ENCODE data around the gene FBXL14. TPM values are rescaled to one million over a fixed set of nuclear protein-coding genes. Genes with fewer than 3 reads are reported as not detected.

FBXL14 gene
- total and polyA plus RNA-seq, 9 of the 15 experiments (the other 6 are each of a cell fraction or from before 2014, with no cell fraction given) = 0.13 to 9.8 (median 3.3) TPM

- no peak for FAIRE-seq
- Histone ChIP-seq H2AFZ (ENCODE audit: low read depth, low read length) (peak overlapping the region; percentile 72), H3K27ac (ENCODE audit: extremely low read depth, low read depth, low read length) (no peak overlapping the region), H3K4me3 (peak overlapping the region; percentile 43), H4K20me1 (replicated peaks; ENCODE audit: control insufficient read depth, insufficient read depth, low read length) (no peaks in the 10 kb centered on the region), H3K4me2 (ENCODE audit: insufficient read depth, low read length) (peak overlapping the region; percentile 58; the same call in 1 of the 2 replicates), H3K9me3 (replicated peaks; ENCODE audit: control insufficient read depth, insufficient read depth, low read depth, low read length) (no peaks in the 10 kb centered on the region), H3K4me1 (replicated peaks in 1 of 2; ENCODE audit: control insufficient read depth in 2 of 2, insufficient read depth in 2 of 2, low read length in 2 of 2) (peaks cover 11 to 34% of the 10 kb centered on the region in 2 experiments), H3K79me2 (ENCODE audit: control insufficient read depth, insufficient read depth, low read length) (peaks cover 15% of the 10 kb centered on the region; the same call in 2 of the 3 replicates), H3K9ac (ENCODE audit: insufficient read depth in 1 of 2, low read depth in 2 of 2, low read length in 2 of 2) (peak overlapping the region; percentile 62 to 91), H3K9me1 (ENCODE audit: control insufficient read depth, insufficient read depth, low read length) (no peaks in the 10 kb centered on the region), H3K27me3 (ENCODE audit: control insufficient read depth in 2 of 2, insufficient read depth in 2 of 2, low read length in 2 of 2) (no peaks in the 10 kb centered on the region), H3K36me3 (ENCODE audit: control insufficient read depth, insufficient read depth, low read length) (no peaks in the 10 kb centered on the region)
- ChIA-PET CTCF (ENCODE audit: low intra/inter-chr PET ratio) (no interaction called here), POLR2A (no interaction called here)
- in situ Hi-C loops (cut with MboI) (no loop called here), intact Hi-C loops (cut with micrococcal nuclease) (loop anchor here (5.0 kb wide), 1 partner anchor 46 kb away; no protein-coding TSS in a partner anchor)
- ATAC-seq = peak; percentile 57
- 3% methylated on average over 18 of the region's 56 CpGs for WGBS (ENCODE audit: insufficient coverage, low coverage, missing lambda C conversion rate)
- BruUV-seq (replicated peaks) = no TSS peak
- peak in 2 of 4 experiments; percentile 20 to 21 for DNase-seq (ENCODE audit: extremely low read depth in 1 of 4, low spot score in 3 of 4)
- TF ChIP-seq NCOA4 (IDR thresholded peaks at IDR 0.05; ENCODE audit: partially characterized antibody) (no peak), ILF3 (IDR thresholded peaks at IDR 0.05; ENCODE audit: borderline replicate concordance) (no peak), L3MBTL2 (IDR thresholded peaks at IDR 0.05) (0 out of 2 replicates have a peak, but pooled peaks have one; percentile 12), NRF1 (conservative IDR thresholded peaks at IDR 0.05 in 1 of 2, IDR thresholded peaks at IDR 0.05 in 1 of 2) (0 out of 4 replicates have a peak, but pooled peaks of 1 of the 2 experiments have one; percentile 16), ZFX (CRISPR knock-in tag; IDR thresholded peaks at IDR 0.05) (peak; percentile 27; the same call in 1 of the 2 replicates), RBFOX2 (IDR thresholded peaks at IDR 0.05; ENCODE audit: low read depth, low read length) (peak; percentile 36), CXXC5 (CRISPR knock-in tag; IDR thresholded peaks at IDR 0.05) (no peak), KDM1A (IDR thresholded peaks at IDR 0.05) (no peak), BCOR (IDR thresholded peaks at IDR 0.05) (no peak), NEUROD1 (IDR thresholded peaks at IDR 0.05; ENCODE audit: borderline replicate concordance, low read depth, low read length, partially characterized antibody) (no peak), POLR2G (IDR thresholded peaks at IDR 0.05; ENCODE audit: low read depth, low read length) (peak; percentile 39; the same call in 1 of the 2 replicates), UBTF (IDR thresholded peaks at IDR 0.05; ENCODE audit: borderline replicate concordance in 1 of 2, low read depth in 2 of 2, low read length in 2 of 2) (peak in 1 of 2 experiments; percentile 74; a peak in 1 of 4 replicates), ZNF717 (CRISPR knock-in tag; IDR thresholded peaks at IDR 0.05) (no peak), SMARCB1 (IDR thresholded peaks at IDR 0.05; ENCODE audit: insufficient read length, low read depth) (no peak), SREBF2 (CRISPR knock-in tag; IDR thresholded peaks at IDR 0.05) (no peak), KLF10 (CRISPR knock-in tag; IDR thresholded peaks at IDR 0.05) (no peak), HNRNPH1 (optimal IDR thresholded peaks at IDR 0.05; ENCODE audit: low read depth, low read length) (no peak), PRPF4 (IDR thresholded peaks at IDR 0.05; ENCODE audit: insufficient read depth, low read depth, low read length, poor library complexity, severe bottlenecking) (no peak), ATF7 (IDR thresholded peaks at IDR 0.05) (no peak), CHAMP1 (IDR thresholded peaks at IDR 0.05) (no peak)
Measured at GRCh38 chr12:1531153-1531653, 63.2 kb downstream of the FBXL14 start.
